ENCODE results near the gene MFRP. TPM values are rescaled to one million over a fixed set of nuclear protein-coding genes. Genes with fewer than 3 reads are reported as not detected.
A peak's percentile ranks its signal among the peaks of the same experiment; 100 is the strongest.

The MFRP gene
- total RNA-seq, 5 donors from 2014 or later (not counting 1 experiment from before 2014, with no cell fraction given) = not detected

DNA sequence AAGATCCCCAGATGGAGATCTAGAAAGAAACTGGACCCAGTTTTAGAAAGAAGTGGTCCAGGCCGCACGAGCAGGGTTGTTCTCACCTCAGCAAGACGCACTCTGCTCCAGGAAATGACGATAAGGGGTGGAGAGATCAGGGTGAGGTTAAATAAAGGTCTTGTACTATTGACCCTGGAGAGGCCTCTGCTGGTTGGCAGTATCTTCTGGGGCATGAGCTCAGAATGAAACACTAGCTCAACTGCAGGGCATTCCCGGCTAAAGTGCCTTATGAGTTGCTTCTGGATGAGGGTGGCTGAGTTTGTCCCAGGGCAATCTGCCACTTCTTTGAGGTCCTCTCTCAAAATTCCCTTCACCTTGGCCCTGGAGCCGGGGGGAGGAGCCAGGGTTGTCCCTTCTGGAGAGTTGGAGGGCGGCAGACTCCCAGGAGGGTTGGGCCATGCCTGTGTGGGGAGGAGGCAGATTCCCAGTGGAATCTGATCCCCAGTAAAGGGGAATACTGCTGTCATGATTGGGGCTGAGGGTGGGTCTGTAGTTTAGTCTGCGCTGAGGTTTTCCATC is 24.1 kb upstream of the MFRP start:
- no peaks in the 10 kb centered on the region for H3K36me3 ChIP-seq (ENCODE audit: control insufficient read depth in 2 of 2, extremely low read depth in 1 of 2, insufficient read depth in 1 of 2, low read length in 1 of 2)
- H3K4me3 ChIP-seq (ENCODE audit: control insufficient read depth in 1 of 2, extremely low read depth in 1 of 2, low read length in 1 of 2) = no peak overlapping the region
- H3K27me3 Mint-ChIP-seq = peaks cover 31 to 44% of the 10 kb centered on the region in 2 donors
- no peaks in the 10 kb centered on the region for H3K36me3 Mint-ChIP-seq
- H3K4me1 Mint-ChIP-seq = peaks cover 6 to 14% (median 12%) of the 10 kb centered on the region in 3 donors
- H3K4me3 Mint-ChIP-seq = no peak overlapping the region
- no peaks in the 10 kb centered on the region for H3K9me3 ChIP-seq
- H3K27ac ChIP-seq (ENCODE audit: low read length) = no peak overlapping the region
- H3K27me3 ChIP-seq (replicated peaks in 1 of 2; ENCODE audit: control insufficient read depth in 2 of 2, extremely low read depth in 1 of 2, insufficient read depth in 2 of 2, low read length in 1 of 2) = peaks cover under 1 to 67% of the 10 kb centered on the region in 2 experiments
- ChIA-PET CTCF (interaction anchor here (0.5 to 1.7 kb wide), 3 partner anchors 10 to 25 kb away, joined by 4 to 16 read pairs (median 6); partner anchors contain the start of gene USP2 (in 1 of the 2)), POLR2A (no interaction called here)
- H3K4me1 ChIP-seq (ENCODE audit: control insufficient read depth in 1 of 2, extremely low read depth in 1 of 2, insufficient read depth in 2 of 2, low read length in 2 of 2) = peaks cover 0 to 23% of the 10 kb centered on the region in 2 experiments
- 81% methylated on average over 7 of the region's 8 CpGs for WGBS (ENCODE audit: insufficient coverage)
- H3K27ac Mint-ChIP-seq = no peak overlapping the region
- ATAC-seq (replicated peaks in 1 of 4) (peak in 2 of 4 experiments; percentile 45 to 73), DNase-seq (peak in 8 of 35 experiments; percentile 9 to 40 (median 26))
- no peaks in the 10 kb centered on the region for H3K9me3 Mint-ChIP-seq

- Histone ChIP-seq H3K4me1 (ENCODE audit: control insufficient read depth in 1 of 2, extremely low read depth in 1 of 2, insufficient read depth in 2 of 2, low read length in 2 of 2) (peaks cover 0 to 27% of the 10 kb centered on the region in 2 experiments), H3K4me3 (ENCODE audit: control insufficient read depth in 1 of 2, extremely low read depth in 1 of 2, low read length in 1 of 2) (no peak overlapping the region), H3K9me3 (no peaks in the 10 kb centered on the region), H3K27me3 (replicated peaks in 1 of 2; ENCODE audit: control insufficient read depth in 2 of 2, extremely low read depth in 1 of 2, insufficient read depth in 2 of 2, low read length in 1 of 2) (peaks cover 7 to 75% of the 10 kb centered on the region in 2 experiments), H3K27ac (ENCODE audit: low read length) (no peak overlapping the region), H3K36me3 (ENCODE audit: control insufficient read depth in 2 of 2, extremely low read depth in 1 of 2, insufficient read depth in 1 of 2, low read length in 1 of 2) (no peaks in the 10 kb centered on the region)
- DNase-seq (no peak), ATAC-seq (replicated peaks in 1 of 4) (no peak)
- WGBS (ENCODE audit: insufficient coverage) = 87% methylated on average over 9 of the region's 13 CpGs
- peaks cover 43 to 57% of the 10 kb centered on the region in 2 donors for H3K27me3 Mint-ChIP-seq
- ChIA-PET CTCF (interaction anchor here in 1 of 2 donors (1.7 kb wide), 1 partner anchor 12 kb away, joined by 6 read pairs; the partner anchor contains the start of gene USP2), POLR2A (interaction anchor here in 1 of 2 donors (0.6 kb wide), 1 partner anchor 13 kb away, joined by 3 read pairs; no protein-coding TSS in a partner anchor)
- H3K36me3 Mint-ChIP-seq = no peaks in the 10 kb centered on the region
- peaks cover 14 to 21% (median 18%) of the 10 kb centered on the region in 3 donors for H3K4me1 Mint-ChIP-seq
- no peak overlapping the region for H3K4me3 Mint-ChIP-seq
- H3K27ac Mint-ChIP-seq = no peak overlapping the region
- H3K9me3 Mint-ChIP-seq = no peaks in the 10 kb centered on the region
These were observed 22.8 kb upstream of the MFRP start for GRCh38 chr11:119369132-119369925.

DNA sequence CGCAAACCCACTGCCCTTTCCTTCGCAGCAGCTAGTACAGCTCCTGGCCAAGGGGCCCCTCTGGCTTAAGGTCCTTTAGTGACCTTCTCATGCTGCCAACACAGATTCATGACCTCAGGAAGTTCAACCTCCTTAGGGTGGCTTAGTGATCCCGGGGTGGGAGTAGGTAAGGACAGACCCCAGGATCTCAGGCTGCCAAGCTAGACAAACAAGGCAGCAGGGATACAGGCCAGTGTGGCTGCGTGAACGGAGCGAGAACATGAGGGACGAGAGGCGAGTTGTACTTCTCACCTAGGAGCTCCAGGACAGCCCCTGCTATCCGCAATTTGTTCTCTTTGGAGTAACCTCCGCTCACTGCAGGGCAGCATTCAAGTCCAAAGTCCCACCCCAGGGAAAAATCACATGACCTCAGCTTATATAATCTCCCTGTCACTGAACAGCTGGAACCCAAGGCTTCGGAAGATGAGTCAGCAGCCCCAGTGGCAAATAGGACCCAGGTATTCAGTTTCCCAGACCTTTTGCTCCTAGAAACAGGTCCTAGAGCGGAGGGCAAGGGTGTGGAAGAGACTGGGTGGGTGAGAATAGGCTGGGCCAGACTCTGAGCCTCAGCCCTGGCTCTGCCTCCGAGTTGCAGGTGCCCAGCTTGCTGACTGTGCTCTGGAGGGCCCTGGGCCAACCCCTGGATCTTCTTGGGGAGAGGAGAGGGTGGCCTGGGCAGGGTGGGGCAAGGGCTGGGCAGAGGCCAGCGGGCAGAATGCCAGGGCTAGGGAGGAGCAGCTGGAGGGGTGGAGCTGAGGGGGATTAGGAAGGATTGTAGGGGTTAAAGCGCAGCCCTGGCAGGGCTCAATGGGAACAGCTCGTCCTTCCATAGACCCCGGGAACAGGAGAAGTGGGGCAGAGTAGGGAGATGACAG is 21.9 kb upstream of the MFRP start:
- Histone ChIP-seq H3K4me1 (ENCODE audit: control insufficient read depth in 1 of 2, extremely low read depth in 1 of 2, insufficient read depth in 2 of 2, low read length in 2 of 2) (peaks cover 0 to 24% of the 10 kb centered on the region in 2 experiments), H3K36me3 (ENCODE audit: control insufficient read depth in 2 of 2, extremely low read depth in 1 of 2, insufficient read depth in 1 of 2, low read length in 1 of 2) (no peaks in the 10 kb centered on the region), H3K27ac (ENCODE audit: low read length) (no peak overlapping the region), H3K4me3 (ENCODE audit: control insufficient read depth in 1 of 2, extremely low read depth in 1 of 2, low read length in 1 of 2) (no peak overlapping the region), H3K9me3 (no peaks in the 10 kb centered on the region), H3K27me3 (replicated peaks in 1 of 2; ENCODE audit: control insufficient read depth in 2 of 2, extremely low read depth in 1 of 2, insufficient read depth in 2 of 2, low read length in 1 of 2) (peaks cover 7 to 76% of the 10 kb centered on the region in 2 experiments)
- CTCF ChIA-PET = interaction anchor here (0.8 to 1.3 kb wide), 2 partner anchors 12 to 104 kb away, joined by 3 read pairs; no protein-coding TSS in a partner anchor
- peaks cover 10 to 12% (median 11%) of the 10 kb centered on the region in 3 donors for H3K4me1 Mint-ChIP-seq
- no peak overlapping the region for H3K4me3 Mint-ChIP-seq
- ATAC-seq (replicated peaks in 1 of 4) = no peak
- no peaks in the 10 kb centered on the region for H3K36me3 Mint-ChIP-seq
- peaks cover 43 to 58% of the 10 kb centered on the region in 2 donors for H3K27me3 Mint-ChIP-seq
- 74% methylated on average over 14 of the region's 17 CpGs for WGBS (ENCODE audit: insufficient coverage)
- DNase-seq = no peak
- no peak overlapping the region for H3K27ac Mint-ChIP-seq
- POLR2A ChIA-PET = interaction anchor here in 1 of 2 donors (0.5 kb wide), 1 partner anchor 820 kb away, joined by 9 read pairs; no protein-coding TSS in a partner anchor
- no peaks in the 10 kb centered on the region for H3K9me3 Mint-ChIP-seq

GRCh38 chr11:119367661-119368120 is 21.2 kb upstream of the MFRP start:
- WGBS (ENCODE audit: insufficient coverage) = 72% methylated on average over 6 of the region's 9 CpGs
- Histone ChIP-seq H3K36me3 (ENCODE audit: control insufficient read depth in 2 of 2, extremely low read depth in 1 of 2, insufficient read depth in 1 of 2, low read length in 1 of 2) (no peaks in the 10 kb centered on the region), H3K27me3 (replicated peaks in 1 of 2; ENCODE audit: control insufficient read depth in 2 of 2, extremely low read depth in 1 of 2, insufficient read depth in 2 of 2, low read length in 1 of 2) (peaks cover 10 to 76% of the 10 kb centered on the region in 2 experiments), H3K4me3 (ENCODE audit: control insufficient read depth in 1 of 2, extremely low read depth in 1 of 2, low read length in 1 of 2) (no peak overlapping the region), H3K4me1 (ENCODE audit: control insufficient read depth in 1 of 2, extremely low read depth in 1 of 2, insufficient read depth in 2 of 2, low read length in 2 of 2) (peaks cover 0 to 24% of the 10 kb centered on the region in 2 experiments), H3K27ac (ENCODE audit: low read length) (no peak overlapping the region), H3K9me3 (no peaks in the 10 kb centered on the region)
- no peak overlapping the region for H3K4me3 Mint-ChIP-seq
- H3K4me1 Mint-ChIP-seq = peaks cover 8 to 13% (median 11%) of the 10 kb centered on the region in 3 donors
- no peaks in the 10 kb centered on the region for H3K9me3 Mint-ChIP-seq
- CTCF ChIA-PET = interaction anchor here in 1 of 2 donors (1.1 to 1.3 kb wide), 2 partner anchors 9 to 12 kb away, joined by 3 read pairs; no protein-coding TSS in a partner anchor
- H3K36me3 Mint-ChIP-seq = no peaks in the 10 kb centered on the region
- no peak overlapping the region for H3K27ac Mint-ChIP-seq
- DNase-seq = no peak
- POLR2A ChIA-PET = interaction anchor here in 1 of 2 donors (0.5 to 0.6 kb wide), 2 partner anchors 19 to 820 kb away, joined by 3 to 9 read pairs; no protein-coding TSS in a partner anchor
- H3K27me3 Mint-ChIP-seq = peaks cover 43 to 61% of the 10 kb centered on the region in 2 donors
- ATAC-seq (replicated peaks in 1 of 4) = no peak

DNA sequence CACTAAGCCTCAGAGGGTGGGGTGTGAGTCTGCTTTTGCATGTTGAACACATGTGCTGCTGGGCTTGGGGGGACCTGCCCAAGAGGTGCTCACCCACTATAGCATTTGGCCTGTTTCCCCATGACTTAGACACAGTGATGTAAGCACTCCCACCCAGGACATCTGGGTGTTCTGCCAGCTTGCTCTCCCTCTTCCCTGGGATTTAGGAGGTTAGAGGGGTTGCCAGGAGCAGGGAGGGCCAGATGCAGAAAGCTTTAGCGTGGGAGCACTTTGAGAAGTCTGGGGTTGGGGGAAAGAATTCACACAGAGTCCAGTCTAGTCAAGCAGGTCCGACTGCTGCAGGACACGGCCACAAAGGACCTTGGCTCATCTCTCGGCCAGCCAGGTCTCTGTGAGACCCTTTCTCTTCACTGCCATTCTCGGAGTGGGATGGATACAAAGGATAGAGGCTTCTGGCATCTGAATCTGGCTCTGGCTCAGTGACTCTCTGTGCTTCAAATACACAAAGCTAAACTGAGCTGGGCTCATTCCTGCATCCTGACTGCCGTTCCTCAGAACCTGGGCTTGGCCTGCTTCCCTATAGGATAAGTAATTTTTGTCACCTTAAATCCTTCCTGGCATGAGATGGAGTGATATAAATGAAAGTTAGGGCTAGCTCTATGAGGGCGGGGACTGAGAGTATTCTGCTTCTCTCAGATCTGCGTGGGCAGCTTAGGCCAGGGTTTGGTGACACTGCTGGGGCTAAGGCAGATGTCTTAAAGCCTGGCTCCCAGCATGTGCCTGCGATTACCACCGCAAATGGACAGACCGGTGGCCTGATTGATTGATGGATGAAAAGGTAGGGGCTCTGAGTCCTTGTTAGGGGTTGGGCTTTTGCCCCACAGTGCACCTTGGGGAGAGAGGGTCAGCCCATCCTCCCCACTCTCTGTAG is 20.4 kb upstream of the MFRP start:
- Histone ChIP-seq H3K9me3 (no peaks in the 10 kb centered on the region), H3K4me1 (ENCODE audit: control insufficient read depth in 1 of 2, extremely low read depth in 1 of 2, insufficient read depth in 2 of 2, low read length in 2 of 2) (peaks cover 0 to 24% of the 10 kb centered on the region in 2 experiments), H3K4me3 (ENCODE audit: control insufficient read depth in 1 of 2, extremely low read depth in 1 of 2, low read length in 1 of 2) (no peak overlapping the region), H3K27me3 (replicated peaks in 1 of 2; ENCODE audit: control insufficient read depth in 2 of 2, extremely low read depth in 1 of 2, insufficient read depth in 2 of 2, low read length in 1 of 2) (peaks cover 12 to 71% of the 10 kb centered on the region in 2 experiments), H3K27ac (ENCODE audit: low read length) (no peak overlapping the region), H3K36me3 (ENCODE audit: control insufficient read depth in 2 of 2, extremely low read depth in 1 of 2, insufficient read depth in 1 of 2, low read length in 1 of 2) (no peaks in the 10 kb centered on the region)
- no peak for DNase-seq
- Mint-ChIP-seq H3K4me3 (no peak overlapping the region), H3K27ac (no peak overlapping the region), H3K36me3 (no peaks in the 10 kb centered on the region), H3K27me3 (peaks cover 43 to 66% of the 10 kb centered on the region in 2 donors), H3K4me1 (peaks cover 8 to 18% (median 11%) of the 10 kb centered on the region in 3 donors), H3K9me3 (no peaks in the 10 kb centered on the region)
- CTCF ChIA-PET = interaction anchor here in 1 of 2 donors (0.5 to 1.3 kb wide), 3 partner anchors 8 to 1168 kb away, joined by 3 to 4 read pairs (median 3); no protein-coding TSS in a partner anchor
- POLR2A ChIA-PET = interaction anchor here in 1 of 2 donors (0.6 kb wide), 1 partner anchor 20 kb away, joined by 3 read pairs; no protein-coding TSS in a partner anchor
- 77% methylated on average over 5 of the region's 11 CpGs for WGBS (ENCODE audit: insufficient coverage)
- ATAC-seq (replicated peaks in 1 of 4) = no peak
